ENCODE measurements around the gene TGIF2.

DNA sequence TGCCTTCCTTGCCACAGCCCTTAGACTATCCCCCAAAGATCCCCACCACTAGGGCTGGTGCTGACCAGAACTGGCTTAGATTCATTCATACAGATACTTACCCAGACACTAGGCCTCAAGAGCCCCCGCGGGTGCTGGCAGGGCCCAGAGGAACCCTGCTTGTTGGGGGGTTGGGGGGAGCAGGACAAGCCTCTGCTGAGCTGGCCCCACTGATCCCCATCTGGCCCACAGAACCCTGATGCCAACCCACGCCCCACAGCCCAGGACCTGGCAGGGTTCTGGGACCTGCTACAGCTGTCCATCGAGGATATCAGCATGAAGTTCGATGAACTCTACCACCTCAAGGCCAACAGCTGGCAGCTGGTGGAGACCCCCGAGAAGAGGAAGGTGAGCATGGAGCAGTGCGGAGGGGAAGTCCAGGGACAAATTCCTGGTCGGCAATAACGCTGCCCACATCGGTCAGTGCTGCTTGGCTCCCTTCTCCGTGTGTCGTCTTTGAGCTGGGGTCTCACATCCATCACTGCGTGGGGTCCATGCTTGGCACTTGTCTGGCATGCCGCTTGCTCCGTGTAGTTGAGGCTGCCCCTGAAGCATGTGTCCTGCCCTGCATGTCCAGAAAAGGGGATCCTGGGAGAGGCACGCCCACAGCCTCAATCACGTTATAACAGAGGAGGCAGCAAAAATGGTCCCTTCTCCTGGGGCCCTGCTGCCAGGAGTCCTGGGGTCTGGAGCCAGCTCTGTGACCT is 47.6 kb upstream of the TGIF2 start:
- no peak for TF ChIP-seq POLR2A (IDR thresholded peaks at IDR 0.05)
- TF ChIP-seq, protein P1, sequence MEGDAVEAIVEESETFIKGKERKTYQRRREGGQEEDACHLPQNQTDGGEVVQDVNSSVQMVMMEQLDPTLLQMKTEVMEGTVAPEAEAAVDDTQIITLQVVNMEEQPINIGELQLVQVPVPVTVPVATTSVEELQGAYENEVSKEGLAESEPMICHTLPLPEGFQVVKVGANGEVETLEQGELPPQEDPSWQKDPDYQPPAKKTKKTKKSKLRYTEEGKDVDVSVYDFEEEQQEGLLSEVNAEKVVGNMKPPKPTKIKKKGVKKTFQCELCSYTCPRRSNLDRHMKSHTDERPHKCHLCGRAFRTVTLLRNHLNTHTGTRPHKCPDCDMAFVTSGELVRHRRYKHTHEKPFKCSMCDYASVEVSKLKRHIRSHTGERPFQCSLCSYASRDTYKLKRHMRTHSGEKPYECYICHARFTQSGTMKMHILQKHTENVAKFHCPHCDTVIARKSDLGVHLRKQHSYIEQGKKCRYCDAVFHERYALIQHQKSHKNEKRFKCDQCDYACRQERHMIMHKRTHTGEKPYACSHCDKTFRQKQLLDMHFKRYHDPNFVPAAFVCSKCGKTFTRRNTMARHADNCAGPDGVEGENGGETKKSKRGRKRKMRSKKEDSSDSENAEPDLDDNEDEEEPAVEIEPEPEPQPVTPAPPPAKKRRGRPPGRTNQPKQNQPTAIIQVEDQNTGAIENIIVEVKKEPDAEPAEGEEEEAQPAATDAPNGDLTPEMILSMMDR (IDR thresholded peaks at IDR 0.05): no peak

All from adrenal gland (tissue), 5 donors.